HG03139 (cell line): Measurements from ENCODE around the gene TLR10.
"Not testable (repeated sequence)": the region's sequence is repeated elsewhere in the genome, so short reads cannot be mapped to it uniquely, and the experiment has no call there.

Experiments used
- ATAC-seq: cut with Tn5 transposase; IDR thresholded peaks from one replicate; pipeline ENCODE4 v1.9.1; 2021; ENCODE audit not compliant: unreplicated experiment

The TLR10 gene

GRCh38 chr4:38768968-38769394, 13.8 kb downstream of the TLR10 start:
- no peak for ATAC-seq

GRCh38 chr4:38766940-38767339, 15.8 kb downstream of the TLR10 start:
- not testable (repeated sequence) for ATAC-seq

- no peak for ATAC-seq
These were observed 17.4 kb downstream of the TLR10 start for GRCh38 chr4:38765382-38765781.

- no peak for ATAC-seq
These were observed 18.5 kb downstream of the TLR10 start for GRCh38 chr4:38764277-38764676.

GRCh38 chr4:38762560-38762959, 20.2 kb downstream of the TLR10 start:
- no peak for ATAC-seq

GRCh38 chr4:38759790-38760122, 23.0 kb downstream of the TLR10 start:
- no peak for ATAC-seq

- ATAC-seq: no peak
These were observed 23.5 kb downstream of the TLR10 start for GRCh38 chr4:38759113-38759789.

- ATAC-seq: no peak
These were observed 24.7 kb downstream of the TLR10 start for GRCh38 chr4:38757945-38758600.

GRCh38 chr4:38752941-38753806, 29.6 kb downstream of the TLR10 start:
- no peak for ATAC-seq

GRCh38 chr4:38752372-38752940, 30.3 kb downstream of the TLR10 start:
- ATAC-seq: peak; percentile 83

- no peak for ATAC-seq
These were observed 31.3 kb downstream of the TLR10 start for GRCh38 chr4:38751341-38752010.

- ATAC-seq: no peak
These were observed 33.5 kb downstream of the TLR10 start for GRCh38 chr4:38749336-38749735.

- no peak for ATAC-seq
These were observed 35.2 kb downstream of the TLR10 start for GRCh38 chr4:38747629-38748028.

GRCh38 chr4:38745881-38746280, 36.9 kb downstream of the TLR10 start:
- no peak for ATAC-seq

- ATAC-seq: no peak
These were observed 38.9 kb downstream of the TLR10 start for GRCh38 chr4:38743866-38744265.

GRCh38 chr4:38740303-38740702, 42.5 kb downstream of the TLR10 start:
- ATAC-seq: no peak

- ATAC-seq: no peak
These were observed 43.6 kb downstream of the TLR10 start for GRCh38 chr4:38738940-38739803.

GRCh38 chr4:38735870-38736269, 46.9 kb downstream of the TLR10 start:
- no peak for ATAC-seq

- no peak for ATAC-seq
These were observed 47.9 kb downstream of the TLR10 start for GRCh38 chr4:38734911-38735310.

GRCh38 chr4:38734446-38734845, 48.3 kb downstream of the TLR10 start:
- ATAC-seq: no peak
